DOHH2 (cell line): ENCODE data around the gene ABCD2.
A peak's percentile ranks its signal among the peaks of the same experiment; 100 is the strongest.

Experiments
- H3F3A ChIP-seq: fragments of 200-600 bp; sonication (generic), shearing (Covaris generic); 2 replicates; pipeline ENCODE4 v1.6.0; 2016; ENCODE audit warnings: antibody characterized with exemption, mild to moderate bottlenecking; ENCODE audit not compliant: control insufficient read depth, insufficient read depth
- H3K27ac ChIP-seq: fragments of 200-600 bp; sonication (generic); 2 replicates; pipeline ENCODE4 v1.5.1; 2014; ENCODE audit warnings: low read depth, mild to moderate bottlenecking, low read length, moderate library complexity
- H3K27me3 ChIP-seq: fragments of 200-600 bp; sonication (generic); 2 replicates; pipeline ENCODE4 v1.6.1; 2014; ENCODE audit warnings: mild to moderate bottlenecking, low read length, mixed read lengths; ENCODE audit not compliant: control insufficient read depth
- H3K36me3 ChIP-seq: fragments of 200-600 bp; sonication (generic); 2 replicates; pipeline ENCODE4 v1.6.1; 2014; ENCODE audit warnings: mild to moderate bottlenecking, low read length, moderate library complexity, mixed read lengths; ENCODE audit not compliant: control insufficient read depth
- H3K4me1 ChIP-seq: fragments of 200-600 bp; sonication (generic); 2 replicates; pipeline ENCODE4 v1.6.1; 2014; ENCODE audit warnings: mild to moderate bottlenecking, low read length, mixed read lengths; ENCODE audit not compliant: control insufficient read depth
- H3K4me2 ChIP-seq: fragments of 200-600 bp; sonication (generic); 2 replicates; pipeline ENCODE4 v1.6.0; 2014; ENCODE audit warnings: mild to moderate bottlenecking, low read length, moderate library complexity
- H3K4me3 ChIP-seq: fragments of 200-600 bp; sonication (generic); 2 replicates; pipeline ENCODE4 v1.5.1; 2014; ENCODE audit warnings: mild to moderate bottlenecking, low read length, mixed read lengths
- H3K79me2 ChIP-seq: fragments of 200-600 bp; sonication (generic); 2 replicates; pipeline ENCODE4 v1.6.1; 2014; ENCODE audit warnings: mild to moderate bottlenecking, low read length, mixed read lengths; ENCODE audit not compliant: control insufficient read depth
- H3K9me2 ChIP-seq: fragments of 200-600 bp; sonication (generic); replicated peaks from 2 replicates; pipeline ENCODE4 v1.6.1; 2014; ENCODE audit warnings: mild to moderate bottlenecking, low read length, mixed read lengths; ENCODE audit not compliant: control insufficient read depth
- H3K9me3 ChIP-seq: fragments of 200-600 bp; sonication (generic); 2 replicates; pipeline ENCODE4 v1.6.1; 2014; ENCODE audit warnings: antibody characterized with exemption, low read length, mixed read lengths; ENCODE audit not compliant: control insufficient read depth, insufficient read depth
- H4K20me1 ChIP-seq: fragments of 200-600 bp; sonication (generic); 2 replicates; pipeline ENCODE4 v1.6.0; 2014; ENCODE audit warnings: low read depth, mild to moderate bottlenecking, antibody characterized with exemption, low read length, moderate library complexity; ENCODE audit not compliant: control insufficient read depth, insufficient read depth
- EZH2phosphoT487 ChIP-seq: fragments of 200-600 bp; sonication (generic); IDR thresholded peaks from 2 replicates; pipeline ENCODE4 v1.6.1; 2017; ENCODE audit warnings: borderline replicate concordance, mild to moderate bottlenecking, antibody characterized with exemption, low read length, moderate library complexity, mixed read lengths
- TF ChIP-seq, protein P1 (sequence below): fragments of 200-600 bp; sonication (generic); IDR thresholded peaks from one replicate; pipeline ENCODE4 v1.5.1; 2014; ENCODE audit warnings: antibody characterized with exemption, mild to moderate bottlenecking, low read depth, low read length; ENCODE audit not compliant: poor library complexity, severe bottlenecking

Gene ABCD2

DNA sequence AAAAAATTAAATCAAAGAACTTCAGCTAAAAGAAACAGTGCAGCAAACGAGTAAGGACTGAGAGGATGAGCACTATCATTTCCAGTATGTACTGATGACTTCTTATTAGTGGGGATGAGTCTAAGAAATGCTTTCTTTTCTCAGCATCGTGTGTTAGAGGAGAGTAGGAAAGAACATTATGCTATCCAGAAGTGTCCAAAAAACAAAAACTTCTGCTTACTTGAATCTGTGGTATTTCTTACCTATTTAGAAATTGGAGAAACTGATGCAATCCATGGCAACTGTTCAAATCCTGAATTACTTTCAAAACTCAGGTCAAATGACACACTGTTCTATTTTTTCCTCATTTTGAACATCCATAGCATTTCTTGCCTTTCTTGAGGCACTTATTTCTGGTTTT is 23.7 kb downstream of the ABCD2 start:
- TF ChIP-seq, protein P1, sequence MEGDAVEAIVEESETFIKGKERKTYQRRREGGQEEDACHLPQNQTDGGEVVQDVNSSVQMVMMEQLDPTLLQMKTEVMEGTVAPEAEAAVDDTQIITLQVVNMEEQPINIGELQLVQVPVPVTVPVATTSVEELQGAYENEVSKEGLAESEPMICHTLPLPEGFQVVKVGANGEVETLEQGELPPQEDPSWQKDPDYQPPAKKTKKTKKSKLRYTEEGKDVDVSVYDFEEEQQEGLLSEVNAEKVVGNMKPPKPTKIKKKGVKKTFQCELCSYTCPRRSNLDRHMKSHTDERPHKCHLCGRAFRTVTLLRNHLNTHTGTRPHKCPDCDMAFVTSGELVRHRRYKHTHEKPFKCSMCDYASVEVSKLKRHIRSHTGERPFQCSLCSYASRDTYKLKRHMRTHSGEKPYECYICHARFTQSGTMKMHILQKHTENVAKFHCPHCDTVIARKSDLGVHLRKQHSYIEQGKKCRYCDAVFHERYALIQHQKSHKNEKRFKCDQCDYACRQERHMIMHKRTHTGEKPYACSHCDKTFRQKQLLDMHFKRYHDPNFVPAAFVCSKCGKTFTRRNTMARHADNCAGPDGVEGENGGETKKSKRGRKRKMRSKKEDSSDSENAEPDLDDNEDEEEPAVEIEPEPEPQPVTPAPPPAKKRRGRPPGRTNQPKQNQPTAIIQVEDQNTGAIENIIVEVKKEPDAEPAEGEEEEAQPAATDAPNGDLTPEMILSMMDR: no peak
- no peak for TF ChIP-seq EZH2phosphoT487
- H3K4me2 ChIP-seq: no peak overlapping the region

DNA sequence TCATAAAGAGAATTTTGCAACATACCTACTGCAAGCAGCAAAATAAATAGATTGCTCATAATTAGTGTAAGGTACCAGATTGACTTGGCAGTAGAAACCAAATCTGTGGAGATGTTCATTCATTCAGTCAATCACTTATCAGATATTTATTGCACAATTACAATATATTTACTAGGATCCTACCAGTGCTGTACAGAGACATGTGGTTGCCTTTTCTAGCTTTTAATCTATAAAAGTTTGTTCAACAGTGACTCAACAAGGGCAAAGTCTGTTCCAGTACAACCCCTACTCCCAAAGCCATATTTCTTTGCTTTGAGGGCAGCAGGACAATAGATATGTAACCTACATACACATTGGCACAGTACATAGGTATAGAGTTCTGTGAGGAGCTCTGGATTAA is 27.3 kb downstream of the ABCD2 start:
- H3K4me1 ChIP-seq: no peaks in the 10 kb centered on the region
- no peaks in the 10 kb centered on the region for H3K27me3 ChIP-seq
- H3K36me3 ChIP-seq: no peaks in the 10 kb centered on the region
- no peaks in the 10 kb centered on the region for H3K9me2 ChIP-seq
- H3K9me3 ChIP-seq: no peaks in the 10 kb centered on the region
- no peak overlapping the region for H3K4me3 ChIP-seq
- no peak overlapping the region for H3K4me2 ChIP-seq
- no peaks in the 10 kb centered on the region for H3K79me2 ChIP-seq
- no peaks in the 10 kb centered on the region for H4K20me1 ChIP-seq
- TF ChIP-seq, protein P1: no peak
- TF ChIP-seq EZH2phosphoT487: no peak
- H3K27ac ChIP-seq: no peak overlapping the region
- no peaks in the 10 kb centered on the region for H3F3A ChIP-seq

More for the DNA sequence above, 23.7 kb downstream of the ABCD2 start:
- no peaks in the 10 kb centered on the region for H3K27me3 ChIP-seq
- no peaks in the 10 kb centered on the region for H3K4me1 ChIP-seq
- H3K27ac ChIP-seq: no peak overlapping the region
- no peaks in the 10 kb centered on the region for H3K79me2 ChIP-seq
- H3K4me3 ChIP-seq: no peak overlapping the region
- no peaks in the 10 kb centered on the region for H3K9me3 ChIP-seq
- H3K9me2 ChIP-seq: no peaks in the 10 kb centered on the region
- no peaks in the 10 kb centered on the region for H4K20me1 ChIP-seq
- H3K36me3 ChIP-seq: no peaks in the 10 kb centered on the region
- no peaks in the 10 kb centered on the region for H3F3A ChIP-seq

DNA sequence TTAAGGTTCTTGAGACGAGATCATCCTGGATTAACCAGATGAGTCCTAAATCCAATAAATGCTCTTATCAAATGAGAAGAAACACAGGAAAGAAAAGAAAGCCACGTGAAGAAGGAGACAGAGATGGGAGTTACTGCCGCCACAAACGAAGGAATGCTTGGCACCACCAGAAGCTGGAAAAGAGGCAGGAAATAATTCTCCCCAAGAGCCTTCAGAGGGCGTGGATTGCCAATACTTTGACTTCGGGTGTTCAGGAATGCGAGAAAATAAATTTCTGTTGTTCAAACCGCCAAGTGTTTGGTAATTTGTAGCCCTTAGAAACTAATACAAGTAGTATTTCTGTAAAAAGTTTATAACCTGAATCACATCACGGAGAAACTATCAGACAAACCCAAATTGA is 31.3 kb downstream of the ABCD2 start:
- Histone ChIP-seq H3K4me1 (peaks cover 11% of the 10 kb centered on the region), H3K9me3 (no peaks in the 10 kb centered on the region), H3F3A (no peaks in the 10 kb centered on the region), H3K27me3 (no peaks in the 10 kb centered on the region), H3K4me3 (no peak overlapping the region), H3K4me2 (no peak overlapping the region), H3K36me3 (no peaks in the 10 kb centered on the region), H3K9me2 (no peaks in the 10 kb centered on the region), H3K79me2 (no peaks in the 10 kb centered on the region), H4K20me1 (no peaks in the 10 kb centered on the region), H3K27ac (no peak overlapping the region)
- no peak for TF ChIP-seq EZH2phosphoT487
- TF ChIP-seq, protein P1: no peak

DNA sequence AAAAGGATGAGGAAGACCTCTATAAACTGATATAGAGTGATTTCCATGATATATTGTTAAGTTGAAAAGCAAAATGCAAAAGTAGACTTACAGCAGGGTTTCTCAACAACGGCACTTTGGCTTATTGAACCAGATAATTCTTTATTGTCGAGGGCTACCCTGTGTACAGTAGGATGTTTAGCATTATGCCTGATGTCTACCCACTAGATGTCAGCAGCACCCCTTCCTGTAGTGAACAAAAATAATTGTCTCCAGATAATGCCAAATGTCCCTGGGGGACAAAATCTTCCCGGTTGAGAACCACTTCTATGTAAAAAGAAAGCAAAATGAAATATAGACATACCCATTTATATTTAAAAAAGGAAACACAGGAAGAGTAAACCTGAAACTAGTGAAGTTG is 32.4 kb downstream of the ABCD2 start:
- TF ChIP-seq EZH2phosphoT487: no peak
- TF ChIP-seq, protein P1: peak; percentile 30
- Histone ChIP-seq H4K20me1 (no peaks in the 10 kb centered on the region), H3K9me2 (no peaks in the 10 kb centered on the region), H3K36me3 (no peaks in the 10 kb centered on the region), H3K27ac (no peak overlapping the region), H3F3A (no peaks in the 10 kb centered on the region), H3K9me3 (no peaks in the 10 kb centered on the region), H3K27me3 (no peaks in the 10 kb centered on the region), H3K4me3 (no peak overlapping the region), H3K4me1 (peaks cover 11% of the 10 kb centered on the region), H3K4me2 (no peak overlapping the region), H3K79me2 (no peaks in the 10 kb centered on the region)
